HG03558 (cell line): ENCODE results near the gene CC2D1A.

Experiments
- ATAC-seq: cut with Tn5 transposase; IDR thresholded peaks from one replicate; pipeline ENCODE4 v1.9.1; 2021; ENCODE audit warnings: moderate number of reproducible peaks; ENCODE audit not compliant: unreplicated experiment; ENCODE audit errors: extremely low read depth

Gene CC2D1A

DNA sequence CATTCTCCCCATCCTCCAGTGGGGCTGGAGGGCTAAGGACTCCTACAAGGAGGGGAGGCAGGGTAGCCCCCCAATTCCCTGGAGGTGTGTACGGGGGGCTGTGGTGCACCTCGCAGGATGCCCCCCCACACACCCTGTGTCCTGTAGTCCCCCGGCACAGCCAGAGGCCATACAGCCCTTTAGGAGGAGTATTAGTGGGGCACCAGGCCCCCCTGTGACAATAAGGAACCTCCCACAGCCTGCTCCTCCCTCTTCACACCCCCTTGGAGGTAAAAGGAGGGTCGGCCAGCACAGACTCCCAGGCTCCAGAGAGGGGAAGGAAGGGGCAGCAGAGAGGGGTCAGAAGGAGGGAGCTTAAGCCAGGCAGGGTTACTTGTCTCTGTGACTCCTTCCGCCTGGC, 29.2 kb upstream of the CC2D1A start, which contains the start of gene NANOS3:
NANOS3 (plus strand) TSS at position 301 of the 400 bp plus-strand sequence. CDS start 115 bp downstream, outside the sequence.
- no peak for ATAC-seq

- ATAC-seq: no peak
Observed at GRCh38 chr19:13877303-13877702, 28.7 kb upstream of the CC2D1A start.

DNA sequence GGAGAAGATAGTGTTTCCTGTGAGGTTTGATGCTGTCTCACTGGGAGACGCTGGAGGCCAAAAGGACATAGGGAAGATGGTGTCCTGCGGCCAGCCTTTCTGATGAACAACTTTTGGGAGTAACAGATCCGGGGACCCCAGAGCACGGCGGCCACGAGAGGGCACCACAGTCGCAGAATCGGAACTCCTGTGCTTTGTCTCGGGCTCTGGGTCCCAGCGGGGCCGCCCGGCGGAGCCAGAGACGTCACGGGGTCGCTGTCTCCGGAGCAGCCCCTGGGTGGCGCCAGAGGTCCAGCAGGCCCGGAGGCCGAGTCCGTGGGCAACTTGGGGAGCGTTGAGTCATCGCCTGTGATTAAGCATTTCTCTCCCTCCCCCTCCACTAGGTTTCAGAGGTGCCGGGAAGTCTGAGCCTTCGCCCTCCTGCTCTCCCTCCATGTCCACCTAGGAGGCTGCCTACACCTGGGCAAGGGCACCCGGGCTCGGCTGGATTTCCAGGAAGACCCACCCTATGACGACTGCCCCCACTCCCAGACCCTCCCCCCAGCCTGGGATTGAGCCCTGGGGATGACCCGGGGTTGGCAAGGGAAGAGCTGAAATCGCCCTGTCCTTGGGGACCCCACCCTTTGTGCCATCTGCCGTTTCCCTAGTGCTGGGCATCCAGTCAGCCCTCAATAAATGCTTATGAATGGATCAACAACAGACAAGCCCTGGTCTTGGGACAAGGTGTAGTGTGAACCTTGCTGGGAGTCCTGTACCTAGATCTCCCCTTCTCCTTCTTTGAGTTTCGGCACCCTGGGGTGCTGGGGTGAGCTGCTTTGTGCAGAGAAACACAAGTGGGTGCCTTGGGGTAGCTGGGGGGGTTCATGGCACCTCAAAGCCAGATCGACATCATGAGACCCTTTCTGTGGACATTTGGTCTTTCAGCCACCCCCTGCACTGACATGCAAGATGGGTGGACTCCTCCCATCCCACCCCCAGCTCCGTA, 25.6 kb upstream of the CC2D1A start:
- no peak for ATAC-seq

GRCh38 chr19:13881251-13881691, 24.7 kb upstream of the CC2D1A start:
- ATAC-seq: no peak

GRCh38 chr19:13881692-13882418, 24.1 kb upstream of the CC2D1A start:
- no peak for ATAC-seq

DNA sequence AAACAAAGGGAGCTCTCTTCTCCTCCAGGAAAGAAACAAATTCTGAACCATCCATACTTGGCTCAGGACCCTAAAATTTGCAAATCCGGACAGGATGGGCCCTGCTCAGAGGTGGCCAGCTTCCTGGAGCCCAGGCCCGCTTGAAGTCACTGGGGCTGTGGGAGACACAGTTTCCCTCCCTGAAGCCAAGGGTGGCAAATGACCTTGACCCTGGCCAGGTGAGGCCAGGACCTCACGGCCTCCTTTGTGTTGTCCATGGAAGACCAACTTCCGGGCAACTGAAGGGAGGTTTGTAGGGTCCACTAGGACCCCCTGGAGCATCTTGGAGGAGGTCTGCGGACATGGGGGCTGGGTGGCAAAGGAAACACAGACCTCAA, 23.6 kb upstream of the CC2D1A start:
- ATAC-seq: no peak

DNA sequence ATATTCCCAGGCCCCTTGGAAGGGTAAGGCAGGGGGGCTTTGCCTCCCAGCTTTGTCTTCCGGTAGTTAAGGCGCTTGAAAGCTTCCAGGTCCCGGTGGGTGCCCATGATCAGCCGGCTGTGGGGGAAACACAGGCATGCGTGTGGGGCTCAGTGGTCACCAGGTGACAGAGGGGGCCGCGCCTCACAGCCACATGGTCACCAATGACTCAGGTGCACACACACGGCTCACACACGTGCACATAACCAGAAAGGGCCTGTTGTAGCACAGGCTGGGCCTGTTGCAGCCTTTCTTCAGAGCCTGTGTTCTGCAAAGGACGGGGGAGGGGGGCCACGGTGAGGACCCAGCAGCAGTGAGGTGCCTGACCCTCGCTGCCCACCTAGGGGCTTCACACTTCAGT, 23.2 kb upstream of the CC2D1A start:
- ATAC-seq: no peak

GRCh38 chr19:13883516-13884064, 22.4 kb upstream of the CC2D1A start:
- no peak for ATAC-seq

DNA sequence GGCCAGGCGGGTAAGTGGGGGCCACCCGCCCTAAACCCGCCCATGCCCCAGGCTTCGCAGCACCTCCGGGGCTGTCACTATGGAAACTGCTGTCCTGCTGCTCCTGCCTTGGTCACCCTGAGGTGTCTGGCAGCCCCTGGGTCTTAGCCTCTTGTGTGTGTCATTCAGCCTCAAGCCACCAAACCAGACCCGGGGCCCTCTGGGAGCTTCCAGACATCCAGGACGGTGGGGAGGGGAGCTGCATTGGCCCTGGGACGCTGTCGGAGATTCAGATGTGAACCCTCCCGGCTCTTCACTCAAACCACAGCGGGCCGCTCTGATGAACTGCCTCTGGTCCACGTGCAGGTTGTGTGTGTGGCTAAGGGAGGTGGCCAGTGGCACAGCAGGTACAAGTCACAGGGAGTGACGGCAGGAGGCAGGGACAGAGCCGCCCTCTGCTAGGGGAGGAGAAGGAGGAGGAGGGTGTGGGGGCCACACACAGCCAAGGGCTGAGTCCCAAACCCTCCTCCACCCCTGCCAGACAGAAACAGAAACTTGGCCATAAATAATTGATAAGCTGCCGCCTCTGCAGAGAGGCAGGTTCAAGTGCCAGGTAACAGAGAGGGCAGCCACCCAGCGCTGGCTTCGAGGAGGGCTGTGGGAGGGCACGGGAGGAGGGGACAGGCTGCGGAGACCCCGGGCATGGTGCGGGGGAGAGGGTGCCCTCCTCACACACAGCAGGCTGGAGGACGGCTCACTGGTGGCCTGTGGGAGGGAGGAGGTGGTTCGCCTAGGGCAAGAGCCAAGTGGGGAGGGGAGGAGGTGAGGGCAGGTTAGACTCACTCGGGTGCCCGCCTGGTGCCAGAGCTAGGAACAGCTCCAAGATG, 21.0 kb upstream of the CC2D1A start:
- ATAC-seq: no peak

- no peak for ATAC-seq
Observed at GRCh38 chr19:13885826-13886365, 20.1 kb upstream of the CC2D1A start.

DNA sequence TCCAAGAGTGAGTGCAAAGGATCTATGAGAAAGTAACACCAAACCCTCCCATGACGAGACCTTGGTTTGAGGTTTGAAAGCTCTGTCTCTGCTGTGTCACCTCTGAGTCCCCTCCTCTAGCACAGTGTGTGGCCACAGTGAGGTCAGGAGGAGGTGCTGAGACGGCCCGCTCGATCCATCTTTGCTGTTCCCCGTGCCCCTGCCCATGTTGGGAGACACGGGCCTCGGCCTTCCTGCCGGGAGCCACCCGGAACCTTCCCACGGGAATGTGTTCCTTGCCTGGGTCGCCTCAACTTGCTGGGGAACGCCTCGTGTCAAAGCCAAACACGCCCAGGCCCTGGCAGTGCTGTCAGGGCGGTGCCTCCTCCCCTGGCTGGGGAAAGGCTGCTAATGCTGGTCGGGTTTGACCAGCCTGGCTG, 19.0 kb upstream of the CC2D1A start:
- ATAC-seq: no peak

GRCh38 chr19:13887517-13887916, 18.5 kb upstream of the CC2D1A start:
- ATAC-seq: no peak

- ATAC-seq: no peak
Observed at GRCh38 chr19:13888281-13888680, 17.7 kb upstream of the CC2D1A start.

GRCh38 chr19:13890136-13890535, 15.9 kb upstream of the CC2D1A start:
- ATAC-seq: no peak

GRCh38 chr19:13892870-13893269, 13.1 kb upstream of the CC2D1A start:
- ATAC-seq: no peak

DNA sequence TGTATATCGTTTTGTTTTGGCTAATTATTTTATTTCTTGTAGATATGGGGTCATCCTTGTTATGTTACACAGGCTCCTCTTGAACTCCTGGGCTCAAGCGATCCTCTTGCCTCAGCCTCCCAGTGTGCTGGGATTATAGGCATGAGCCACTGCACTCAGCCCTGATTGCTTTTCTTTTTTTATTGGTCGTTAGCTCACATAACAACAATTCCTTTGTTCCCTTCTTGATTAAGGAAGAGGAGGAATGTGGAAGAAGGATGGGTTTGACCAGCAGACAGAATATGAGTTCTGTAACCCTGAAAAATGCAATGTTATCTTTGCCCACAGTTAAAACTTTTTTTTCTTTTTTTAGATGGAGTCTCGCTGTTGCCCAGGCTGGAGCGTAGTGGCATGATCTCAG, 11.4 kb upstream of the CC2D1A start:
- no peak for ATAC-seq

GRCh38 chr19:13896227-13896626, 9.8 kb upstream of the CC2D1A start:
- ATAC-seq: no peak

DNA sequence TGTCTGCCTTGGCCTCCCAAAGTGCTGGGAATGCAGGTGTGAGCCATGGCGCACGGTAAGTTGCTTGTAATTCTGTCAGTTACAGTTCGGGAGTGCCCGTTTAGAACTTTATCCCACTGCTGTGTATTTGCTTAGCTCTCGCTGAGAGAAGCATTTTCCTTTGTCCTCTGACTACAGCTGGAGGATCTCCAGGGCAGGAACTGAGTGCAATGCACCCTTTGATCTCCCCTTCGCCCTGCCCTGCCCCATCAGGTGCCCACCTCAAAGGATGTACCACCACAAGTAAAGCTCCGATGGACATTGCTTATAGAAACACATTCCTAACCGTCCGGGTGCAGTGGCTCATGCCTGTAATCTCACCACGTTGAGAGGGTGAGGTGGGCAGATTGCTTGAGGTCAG, 6.6 kb upstream of the CC2D1A start:
- no peak for ATAC-seq

- no peak for ATAC-seq
Observed at GRCh38 chr19:13899912-13900584, 6.0 kb upstream of the CC2D1A start.
